GM21576 (cell line): ENCODE data around the gene GRIK4.
A peak's percentile ranks its signal among the peaks of the same experiment; 100 is the strongest.

ENCODE experiments used
- ATAC-seq: cut with Tn5 transposase; IDR thresholded peaks from one replicate; pipeline ENCODE4 v1.9.1; 2021; ENCODE audit warnings: mild to moderate bottlenecking, moderate library complexity; ENCODE audit not compliant: unreplicated experiment

Gene GRIK4

DNA sequence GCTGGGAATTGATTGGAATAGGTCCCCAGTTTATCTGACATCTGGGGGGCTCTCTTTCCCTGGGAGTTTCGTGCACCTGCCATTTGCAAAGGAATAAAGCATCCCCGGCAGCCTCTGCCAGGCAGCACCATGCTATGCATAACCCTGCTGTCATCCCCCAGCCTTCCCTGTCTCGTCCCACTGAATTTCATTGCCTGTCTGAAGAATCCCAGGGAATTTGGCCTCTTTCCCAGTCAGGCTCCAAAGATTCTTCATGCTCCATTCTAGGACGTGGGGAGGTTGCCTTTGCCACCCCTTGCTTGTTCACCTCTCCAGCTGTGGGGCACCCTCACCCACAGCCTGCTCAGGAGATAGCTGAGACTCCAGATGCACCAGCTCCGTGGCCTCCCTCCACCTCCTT lies 317.3 kb downstream of the GRIK4 start:
- ATAC-seq: no peak

- ATAC-seq: no peak
These were observed 318.6 kb downstream of the GRIK4 start for GRCh38 chr11:120830085-120830620.

- ATAC-seq: no peak
These were observed 321.1 kb downstream of the GRIK4 start for GRCh38 chr11:120832481-120833238.

GRCh38 chr11:120834686-120835210 lies 323.2 kb downstream of the GRIK4 start:
- no peak for ATAC-seq

DNA sequence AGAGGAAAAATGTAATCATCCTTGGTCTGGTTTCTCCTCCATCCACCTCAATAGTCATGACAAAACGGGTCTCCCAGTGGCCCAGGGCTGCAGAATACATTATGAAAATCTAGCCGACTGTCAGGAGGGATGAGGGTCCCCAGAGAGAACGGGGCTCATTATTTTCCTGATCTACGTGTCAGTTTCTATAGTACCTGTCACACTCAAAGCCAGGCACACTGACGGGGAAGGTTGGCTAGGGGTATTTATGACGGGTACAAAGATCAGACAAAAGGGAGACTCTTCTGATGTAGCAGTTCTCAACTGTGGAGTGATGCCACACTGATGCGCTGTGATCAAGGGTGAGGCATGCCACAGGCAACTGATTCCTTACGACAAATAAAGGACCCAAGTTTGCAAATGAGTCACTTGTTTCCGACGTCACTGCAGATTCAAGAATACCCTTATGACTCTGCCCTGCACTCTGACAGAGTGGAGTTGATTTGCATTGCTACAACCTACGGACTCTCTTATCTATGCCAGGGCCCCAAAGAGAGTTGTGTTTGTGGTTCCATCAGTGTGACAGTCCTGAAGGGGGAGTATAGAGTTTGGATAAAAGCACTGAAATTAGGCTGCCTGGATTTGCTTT lies 324.2 kb downstream of the GRIK4 start:
- peak; percentile 94 for ATAC-seq

DNA sequence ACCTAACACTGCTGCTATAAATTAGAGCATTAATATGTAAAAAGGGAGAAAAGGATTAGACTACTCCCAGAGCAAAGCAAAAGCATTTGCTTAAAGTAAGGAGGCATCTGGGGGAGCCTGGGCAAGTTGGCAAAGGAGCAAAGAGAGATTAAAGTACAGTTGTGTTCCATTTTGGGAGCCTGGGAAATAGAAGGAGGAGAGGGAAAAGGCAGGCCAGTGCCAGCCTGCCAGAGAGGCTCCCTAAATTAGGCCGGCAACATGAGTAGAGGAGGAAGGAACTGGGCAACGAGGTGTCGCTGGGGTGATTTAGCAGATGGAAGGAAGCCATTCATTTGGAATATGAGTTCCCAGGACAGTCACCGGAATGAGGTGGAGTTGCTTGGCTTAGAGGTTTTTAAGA lies 326.1 kb downstream of the GRIK4 start:
- ATAC-seq: no peak

GRCh38 chr11:120839201-120839600 lies 327.7 kb downstream of the GRIK4 start:
- ATAC-seq: no peak

DNA sequence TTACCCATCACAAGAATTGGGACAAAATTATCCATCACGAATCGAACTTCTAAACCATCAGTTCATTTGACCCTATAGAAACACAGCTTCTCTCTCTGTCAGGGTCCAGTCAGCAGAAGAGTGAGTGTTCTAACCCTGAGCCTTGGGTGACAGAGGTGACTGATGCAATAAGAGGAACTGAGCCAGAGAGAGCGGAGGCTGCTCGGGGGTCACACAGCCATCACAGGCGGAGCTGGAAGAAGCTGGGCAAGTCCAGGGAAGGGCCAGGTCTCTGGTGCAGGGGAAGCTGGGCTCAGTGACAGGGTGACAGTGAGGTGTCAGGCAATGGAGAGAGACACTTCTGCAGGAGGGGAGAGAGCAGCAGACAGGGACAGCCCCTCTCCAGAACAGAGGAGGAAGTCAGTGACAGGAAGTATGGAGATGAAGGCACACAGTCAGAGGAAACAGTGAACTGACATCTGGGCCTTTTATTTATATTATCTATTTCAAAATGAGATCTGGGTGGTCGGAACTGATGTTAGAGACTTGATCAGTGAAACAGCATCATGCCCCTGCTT lies 328.4 kb downstream of the GRIK4 start:
- ATAC-seq: no peak

- ATAC-seq: no peak
These were observed 329.1 kb downstream of the GRIK4 start for GRCh38 chr11:120840661-120841060.

DNA sequence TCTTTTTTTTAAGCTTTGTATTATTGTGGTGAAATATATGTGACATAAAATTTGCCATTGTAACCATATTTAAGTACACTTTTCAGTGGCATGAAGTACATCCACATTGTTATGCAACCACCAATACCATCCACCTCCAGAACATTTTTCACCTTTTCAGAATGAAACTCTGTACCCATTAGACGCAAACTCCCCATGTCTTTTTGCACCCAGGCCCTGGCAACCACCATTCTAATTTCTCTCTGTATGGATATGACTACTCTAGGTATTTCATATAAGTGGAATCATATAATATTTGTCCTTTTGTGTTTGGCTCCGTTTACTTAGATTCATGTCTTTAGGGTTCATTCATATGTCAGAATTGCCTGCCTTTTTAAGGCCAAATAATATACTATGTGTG lies 329.5 kb downstream of the GRIK4 start:
- no peak for ATAC-seq

DNA sequence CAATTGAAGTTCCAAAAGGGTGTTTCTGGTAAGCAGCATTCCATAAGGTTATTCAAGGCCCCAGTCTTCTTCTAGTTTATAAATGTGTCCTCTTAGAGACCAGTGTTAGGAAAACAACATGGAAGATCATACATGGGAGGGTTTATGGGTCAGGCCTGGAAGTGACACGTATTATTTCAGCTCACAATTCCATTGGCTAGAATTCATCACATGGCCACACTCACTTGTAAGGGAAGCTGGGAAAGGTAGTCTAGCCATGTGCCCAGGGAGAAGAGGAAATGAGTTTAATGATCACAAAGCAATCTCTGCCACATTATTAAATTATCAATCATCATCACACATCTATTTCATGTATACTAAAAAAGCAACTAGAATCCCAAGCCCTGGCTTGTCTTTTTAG lies 330.6 kb downstream of the GRIK4 start:
- ATAC-seq: no peak

GRCh38 chr11:120853435-120853834 lies 341.9 kb downstream of the GRIK4 start:
- ATAC-seq: no peak

GRCh38 chr11:120854988-120855387 lies 343.4 kb downstream of the GRIK4 start:
- no peak for ATAC-seq

- no peak for ATAC-seq
These were observed 346.0 kb downstream of the GRIK4 start for GRCh38 chr11:120857508-120857907.

DNA sequence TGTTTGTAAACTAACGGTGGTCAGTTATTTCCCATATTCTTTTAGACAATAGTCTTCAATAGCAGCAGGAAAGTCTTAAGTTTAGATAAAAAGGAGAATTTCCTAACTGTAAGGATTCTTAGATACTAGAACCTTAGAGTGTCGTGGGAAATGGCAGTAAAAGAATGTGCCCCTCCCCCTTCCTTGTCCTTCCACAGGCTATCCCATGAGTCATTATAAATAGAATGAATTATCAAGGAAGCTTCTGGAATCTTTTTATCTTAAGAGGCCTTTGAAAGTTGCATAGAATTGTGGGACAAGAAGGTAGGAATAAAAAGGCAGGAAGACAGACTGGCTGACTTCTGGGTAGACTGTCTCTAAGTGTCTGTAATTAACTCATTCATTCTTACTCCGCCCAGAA lies 347.2 kb downstream of the GRIK4 start:
- ATAC-seq: no peak

DNA sequence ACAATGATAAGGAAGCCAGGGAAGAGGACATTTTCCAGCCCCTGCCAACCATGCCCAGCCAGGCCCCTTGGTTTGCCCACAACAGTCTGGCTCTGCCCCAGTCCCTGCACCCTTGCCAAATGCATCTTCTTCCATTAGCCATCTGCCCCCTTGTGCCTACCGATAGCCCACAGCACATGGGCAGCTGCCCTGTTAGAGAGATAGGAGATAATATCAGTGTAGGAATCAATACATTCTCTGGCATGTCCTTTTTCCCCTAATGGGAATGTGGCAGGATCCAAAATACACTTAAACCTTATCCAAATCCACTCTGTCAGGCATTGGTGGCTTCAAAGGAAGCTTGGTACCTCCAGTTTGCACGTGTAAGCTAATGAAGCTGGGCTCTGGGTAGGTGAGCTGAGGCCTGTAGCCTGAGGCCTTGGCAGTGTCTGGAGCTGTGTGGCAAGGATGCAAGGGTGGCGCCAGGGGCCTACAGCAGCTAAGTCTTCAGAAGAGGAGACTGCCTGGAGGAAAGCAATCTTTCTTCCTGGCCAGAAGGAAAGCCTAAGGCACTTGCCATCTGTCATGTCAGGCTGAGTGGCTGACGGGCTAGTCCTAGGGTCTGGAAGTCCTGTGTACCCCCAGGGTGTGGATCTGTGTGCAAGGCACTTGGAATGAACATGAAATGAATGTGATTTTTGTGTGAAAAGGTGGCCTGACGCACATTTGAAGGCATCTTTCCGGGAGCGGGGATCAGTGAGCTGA lies 348.2 kb downstream of the GRIK4 start:
- no peak for ATAC-seq

GRCh38 chr11:120863359-120863758 lies 351.8 kb downstream of the GRIK4 start:
- no peak for ATAC-seq

- no peak for ATAC-seq
These were observed 355.5 kb downstream of the GRIK4 start for GRCh38 chr11:120867024-120867423.

GRCh38 chr11:120867531-120867930 lies 356.0 kb downstream of the GRIK4 start:
- no peak for ATAC-seq

DNA sequence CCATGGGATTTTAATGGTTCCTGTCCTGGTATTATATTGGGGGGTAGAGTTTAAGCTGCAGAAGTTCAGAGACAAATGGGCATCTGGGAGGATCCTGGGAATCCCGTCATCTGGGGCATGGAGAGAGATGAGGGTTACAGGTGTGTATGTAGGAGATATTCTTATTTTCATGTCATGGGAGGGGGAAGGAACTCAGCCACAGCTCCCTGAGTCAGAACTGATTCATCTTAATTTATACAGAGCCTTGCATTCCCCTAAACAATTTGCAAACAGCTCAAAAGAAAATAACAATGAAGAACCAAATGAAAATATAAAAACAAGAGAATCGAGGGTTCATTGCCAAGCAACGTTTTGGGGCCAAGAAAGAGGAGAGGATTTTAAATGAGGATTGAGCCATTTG lies 356.4 kb downstream of the GRIK4 start:
- ATAC-seq: no peak

- ATAC-seq: no peak
These were observed 357.5 kb downstream of the GRIK4 start for GRCh38 chr11:120869097-120869496.
